ENCODE results near the gene PXYLP1. TPM values are rescaled to one million over a fixed set of nuclear protein-coding genes. Genes with fewer than 3 reads are reported as not detected.

PXYLP1 gene
- total RNA-seq, 4 donors from 2014 or later, result 7.1 to 13.4 (median 10.3) TPM

- intact Hi-C loops (cut with DNase I), result no loop called here
- H3K36me3 ChIP-seq, result no peaks in the 10 kb centered on the region
- no peak overlapping the region for H3K27ac ChIP-seq
- H3K4me3 ChIP-seq (replicated peaks in 1 of 3), result no peak overlapping the region
- H3K9me3 ChIP-seq, result no peaks in the 10 kb centered on the region
- TF ChIP-seq CTCF (IDR thresholded peaks at IDR 0.05), result no peak
- no peak for TF ChIP-seq POLR2A (IDR thresholded peaks at IDR 0.05)
- H3K27me3 ChIP-seq, result no peaks in the 10 kb centered on the region
- DNase-seq, result no peak
- H3K4me1 ChIP-seq, result no peaks in the 10 kb centered on the region
- 86 to 92% methylated on average over 2 of the region's 2 CpGs for WGBS, 2 donors
These were observed 14.2 kb upstream of the PXYLP1 start for GRCh38 chr3:141217389-141217788.

DNA sequence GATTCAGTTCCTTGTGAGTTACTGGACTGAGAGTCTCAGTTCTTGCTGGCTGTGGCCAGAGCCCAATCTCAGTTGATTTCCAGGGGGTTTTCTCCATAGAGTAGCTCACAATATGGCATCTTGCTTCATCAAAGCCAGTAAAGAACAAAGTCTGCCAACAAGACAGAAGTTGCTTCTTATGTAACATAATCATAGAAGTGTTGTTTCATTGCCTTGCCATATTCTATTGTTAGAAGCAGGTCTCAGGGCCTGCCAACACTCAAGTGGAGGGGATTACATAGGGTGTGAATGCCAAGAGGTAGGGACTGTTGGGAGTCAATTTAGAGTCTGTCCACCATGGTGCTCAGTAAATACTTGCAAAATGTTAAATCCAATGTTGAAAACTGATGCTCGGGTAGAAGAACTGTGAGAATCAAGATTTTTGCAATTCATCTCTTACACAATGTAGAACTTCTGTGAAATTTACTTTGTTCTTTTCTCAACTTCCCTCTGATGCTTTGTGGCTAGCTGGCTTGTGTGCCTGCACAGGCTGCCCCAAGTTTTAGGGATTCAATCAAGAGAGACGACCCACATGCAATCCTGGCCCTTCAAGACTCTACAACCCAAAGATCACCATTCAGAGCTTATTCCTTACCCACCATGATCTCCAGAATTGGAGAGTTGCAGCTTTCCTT, 13.3 kb upstream of the PXYLP1 start:
- DNase-seq, result no peak
- WGBS, 2 donors, result 59 to 60% methylated on average over 2 of the region's 2 CpGs
- TF ChIP-seq CTCF (IDR thresholded peaks at IDR 0.05) (no peak), POLR2A (IDR thresholded peaks at IDR 0.05) (no peak)
- Histone ChIP-seq H3K27me3 (no peaks in the 10 kb centered on the region), H3K36me3 (no peaks in the 10 kb centered on the region), H3K9me3 (no peaks in the 10 kb centered on the region), H3K4me3 (replicated peaks in 1 of 3) (no peak overlapping the region), H3K4me1 (no peaks in the 10 kb centered on the region), H3K27ac (no peak overlapping the region)
- intact Hi-C loops (cut with DNase I), result no loop called here

DNA sequence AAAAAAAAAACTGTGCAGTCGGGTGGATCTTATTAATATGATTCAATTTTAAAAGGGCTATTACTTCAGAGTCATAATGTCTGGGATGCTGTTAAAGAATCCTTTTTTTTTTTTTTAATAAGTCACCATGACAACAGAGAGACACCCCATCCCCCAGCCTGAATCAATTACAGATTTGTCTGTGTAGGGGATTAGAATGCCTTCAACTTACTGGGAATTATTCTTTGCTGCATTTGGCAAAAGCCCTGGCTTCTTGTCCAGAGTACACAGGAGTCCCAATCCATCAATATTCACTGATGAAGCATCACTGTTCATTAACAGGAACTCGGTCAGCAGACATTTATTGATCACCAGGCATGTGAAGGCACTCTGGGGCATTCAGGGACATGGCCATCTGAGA, 12.7 kb upstream of the PXYLP1 start:
- TF ChIP-seq CTCF (IDR thresholded peaks at IDR 0.05) (no peak), POLR2A (IDR thresholded peaks at IDR 0.05) (no peak)
- no peak overlapping the region for H3K27ac ChIP-seq
- intact Hi-C loops (cut with DNase I), result no loop called here
- DNase-seq, result no peak
- H3K27me3 ChIP-seq, result no peaks in the 10 kb centered on the region
- H3K36me3 ChIP-seq, result no peaks in the 10 kb centered on the region
- H3K4me3 ChIP-seq (replicated peaks in 1 of 3), result no peak overlapping the region
- H3K9me3 ChIP-seq, result no peaks in the 10 kb centered on the region
- 72 to 75% methylated on average over 2 of the region's 2 CpGs for WGBS, 2 donors
- H3K4me1 ChIP-seq, result no peaks in the 10 kb centered on the region

DNA sequence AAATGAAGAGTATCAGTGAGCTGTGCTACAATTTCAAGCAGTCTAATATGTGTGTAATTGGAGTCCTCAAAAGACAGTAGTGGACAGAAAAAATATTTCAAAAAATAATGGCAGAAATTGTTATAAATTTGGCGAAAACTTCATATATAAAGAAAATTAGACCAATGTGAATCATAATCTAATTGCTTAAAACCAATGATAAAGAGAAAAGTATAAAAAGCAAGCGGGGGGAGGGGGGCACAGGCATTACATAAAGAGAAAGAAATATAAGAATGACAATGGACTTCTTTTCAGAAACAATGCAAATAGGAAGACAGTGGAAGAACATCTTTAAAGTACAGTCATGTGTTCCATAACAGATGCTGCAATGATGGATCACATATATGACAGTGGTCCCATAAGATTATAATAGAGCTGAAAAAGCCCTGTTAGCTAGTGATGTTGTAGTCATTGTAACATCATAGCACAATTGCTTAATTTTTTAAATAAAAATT, 7.9 kb upstream of the PXYLP1 start:
- 97 to 98% methylated on average over 2 of the region's 2 CpGs for WGBS, 2 donors

More for the DNA sequence above, 7.9 kb upstream of the PXYLP1 start:
- Histone ChIP-seq H3K36me3 (no peaks in the 10 kb centered on the region), H3K27me3 (no peaks in the 10 kb centered on the region), H3K4me3 (replicated peaks in 1 of 3) (no peak overlapping the region), H3K27ac (no peak overlapping the region), H3K4me1 (no peaks in the 10 kb centered on the region), H3K9me3 (no peaks in the 10 kb centered on the region)
- intact Hi-C loops (cut with DNase I), result no loop called here
- DNase-seq, result no peak
- TF ChIP-seq CTCF (IDR thresholded peaks at IDR 0.05) (no peak), POLR2A (IDR thresholded peaks at IDR 0.05) (no peak)

Data from thyroid gland (tissue), 4 donors.